Colon (tissue), 2 donors: ENCODE data around the gene AK1.

ENCODE experiments used
- FAIRE-seq: peaks from 2 replicates; lab custom pipeline; 2012; peaks lifted over from hg19 to GRCh38; lab: Jason Lieb, UNC
- donor health status: control.
- donor health status: control.

The AK1 gene

DNA sequence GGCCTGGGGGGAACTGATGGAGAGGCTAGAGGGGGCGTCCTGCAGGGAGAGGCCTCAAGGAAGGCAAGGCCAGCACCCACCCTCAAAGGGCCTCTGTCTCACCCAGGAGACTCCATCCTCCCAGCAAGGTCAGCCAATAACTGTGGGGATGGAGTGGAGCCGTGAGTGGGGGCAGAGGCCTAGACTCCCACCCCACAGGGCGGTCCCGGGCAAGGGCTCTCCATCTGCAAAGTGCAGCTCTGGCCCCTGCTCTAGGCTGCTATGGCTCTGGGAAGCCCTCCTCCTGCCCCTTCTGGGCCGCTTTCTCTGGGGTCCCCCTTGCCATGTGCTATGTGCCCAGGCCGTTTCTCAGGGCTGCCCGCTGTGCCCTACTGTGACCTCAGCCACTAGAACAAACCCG, 60.7 kb downstream of the AK1 start:
- no peak for FAIRE-seq
